T-helper 9 cell (primary cell): ENCODE measurements around the gene ZNRD2.
A peak's percentile ranks its signal among the peaks of the same experiment; 100 is the strongest.

Experiments used
- DNase-seq: peaks from one replicate; pipeline ENCODE4 v3.0.0-alpha.2; 2020

Gene ZNRD2

DNA sequence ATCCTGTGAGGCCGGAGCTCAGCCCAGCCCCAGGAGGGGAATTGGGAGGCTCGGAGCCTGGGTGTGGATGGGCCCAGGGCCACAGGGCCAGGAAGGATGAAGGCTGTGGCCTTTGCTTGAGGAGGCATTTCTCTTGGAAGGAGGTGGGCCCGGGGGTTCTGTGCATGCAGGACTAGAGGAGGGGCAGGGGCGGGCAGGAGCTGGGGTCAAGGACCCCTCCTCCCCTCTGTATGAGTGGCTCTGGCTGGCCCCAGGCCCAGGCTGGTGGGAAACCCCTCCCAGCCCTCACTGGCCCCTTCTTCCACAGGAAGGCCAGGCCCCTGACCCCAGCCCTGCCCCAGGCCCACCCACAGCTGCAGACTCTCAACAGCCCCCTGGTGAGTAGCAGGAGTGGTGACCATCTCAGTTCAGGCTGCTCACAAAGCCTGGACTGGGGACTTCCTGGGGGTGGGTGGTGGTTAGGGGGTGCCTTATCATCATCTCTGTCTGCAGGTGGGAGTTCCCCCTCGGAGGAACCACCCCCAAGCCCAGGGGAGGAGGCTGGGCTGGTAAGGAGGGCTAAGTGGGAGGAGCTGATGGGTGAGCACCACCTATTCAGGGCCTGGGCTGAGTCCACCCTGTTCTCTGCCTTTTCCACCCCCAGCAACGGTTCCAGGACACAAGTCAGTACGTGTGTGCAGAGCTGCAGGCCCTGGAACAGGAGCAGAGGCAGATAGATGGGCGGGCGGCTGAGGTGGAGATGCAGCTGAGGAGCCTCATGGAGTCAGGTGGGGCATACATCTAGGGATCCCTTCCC lies 19.4 kb downstream of the ZNRD2 start:
- DNase-seq: no peak

DNA sequence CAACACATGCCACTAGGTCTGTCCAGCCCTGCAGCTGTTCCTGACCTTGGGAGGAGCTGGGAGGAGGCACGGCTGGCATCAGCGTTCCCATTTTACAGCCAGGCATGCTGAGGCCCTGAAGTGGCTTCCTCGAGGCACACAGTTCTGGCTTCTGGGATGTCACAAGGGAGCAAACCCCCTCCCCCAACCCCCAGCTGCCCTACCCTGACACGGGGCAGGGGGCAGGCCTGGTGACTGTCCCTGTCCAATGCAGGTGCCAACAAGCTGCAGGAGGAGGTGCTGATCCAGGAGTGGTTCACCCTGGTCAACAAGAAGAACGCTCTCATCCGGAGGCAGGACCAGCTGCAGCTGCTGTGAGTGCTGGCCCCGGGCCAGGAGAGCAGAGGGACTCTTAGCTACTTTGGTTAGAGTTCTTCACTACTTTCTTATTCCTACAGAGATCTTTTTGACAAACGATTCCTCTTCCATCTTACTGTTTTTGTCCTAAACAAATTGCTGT lies 20.0 kb downstream of the ZNRD2 start:
- DNase-seq: no peak

DNA sequence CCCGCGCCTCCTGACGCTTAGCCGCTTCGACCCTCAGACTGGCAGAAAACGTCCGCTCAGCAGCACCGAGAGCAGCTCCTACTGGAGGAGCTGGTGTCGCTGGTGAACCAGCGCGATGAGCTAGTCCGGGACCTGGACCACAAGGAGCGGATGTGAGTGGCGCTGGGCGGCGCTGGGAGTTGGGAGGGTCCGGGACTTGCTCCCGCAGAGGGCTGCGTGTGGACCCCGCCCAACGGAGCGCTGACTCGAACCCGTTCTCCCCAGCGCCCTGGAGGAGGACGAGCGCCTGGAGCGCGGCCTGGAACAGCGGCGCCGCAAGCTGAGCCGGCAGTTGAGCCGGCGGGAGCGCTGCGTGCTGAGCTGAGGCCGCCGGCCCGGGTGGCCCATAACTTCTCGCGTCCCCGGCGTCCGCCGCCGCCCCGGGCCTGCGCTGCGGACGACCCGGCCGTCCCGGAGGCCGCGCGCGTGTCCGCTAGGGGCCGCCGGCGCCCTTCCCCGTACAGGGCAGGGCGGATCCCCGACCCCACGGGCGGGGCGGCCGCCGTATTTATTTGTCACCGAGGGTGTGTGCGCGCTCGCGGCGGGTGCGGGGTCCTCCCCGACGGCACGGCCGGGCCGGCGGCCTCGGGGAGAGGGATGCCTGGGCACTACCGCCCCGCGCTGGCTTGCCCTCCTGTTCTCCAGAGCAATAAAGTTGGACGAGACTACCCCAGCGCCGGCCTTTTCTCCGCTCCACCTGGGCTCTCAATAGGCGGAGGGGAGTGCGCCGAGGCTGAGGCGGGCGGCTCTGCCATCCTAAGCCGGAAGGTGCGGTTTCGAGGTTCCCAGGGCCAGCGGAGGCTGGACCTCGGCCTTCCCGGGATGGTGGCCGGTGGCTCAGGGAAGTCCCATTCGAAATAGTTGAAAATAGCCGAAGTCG lies 21.9 kb downstream of the ZNRD2 start:
- no peak for DNase-seq

DNA sequence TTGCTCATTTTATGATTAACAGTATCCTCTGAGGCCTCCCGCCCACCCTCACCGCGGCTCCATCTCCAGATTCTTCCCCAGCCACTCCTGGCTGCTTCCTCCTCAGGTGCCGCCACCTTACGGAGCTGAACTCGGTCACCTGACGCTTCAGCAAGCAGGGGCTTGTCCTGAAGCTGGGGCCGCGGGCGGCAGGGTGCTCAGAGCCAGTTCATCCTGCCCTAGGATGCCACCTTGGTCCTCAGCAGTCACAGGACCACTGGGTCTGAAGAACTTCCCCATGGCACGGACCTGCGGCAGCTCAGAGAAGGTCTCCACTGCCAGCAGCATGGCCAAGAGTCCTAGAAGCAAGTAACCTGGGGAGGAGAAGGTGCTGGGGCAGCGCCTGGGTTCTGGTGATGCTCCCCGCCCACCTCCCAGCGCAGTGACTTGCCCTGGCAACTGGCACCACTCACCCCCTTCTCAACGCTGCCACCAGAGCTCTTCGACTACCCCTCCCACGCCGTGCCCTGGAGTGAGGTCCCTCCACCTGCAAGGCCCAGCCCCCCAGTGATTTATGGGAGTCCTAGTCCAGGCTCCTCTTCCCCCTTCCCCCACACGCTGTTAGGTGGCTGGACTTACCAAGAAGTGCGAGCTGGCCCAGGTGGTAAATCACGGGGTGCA lies 22.7 kb downstream of the ZNRD2 start:
- DNase-seq: no peak

DNA sequence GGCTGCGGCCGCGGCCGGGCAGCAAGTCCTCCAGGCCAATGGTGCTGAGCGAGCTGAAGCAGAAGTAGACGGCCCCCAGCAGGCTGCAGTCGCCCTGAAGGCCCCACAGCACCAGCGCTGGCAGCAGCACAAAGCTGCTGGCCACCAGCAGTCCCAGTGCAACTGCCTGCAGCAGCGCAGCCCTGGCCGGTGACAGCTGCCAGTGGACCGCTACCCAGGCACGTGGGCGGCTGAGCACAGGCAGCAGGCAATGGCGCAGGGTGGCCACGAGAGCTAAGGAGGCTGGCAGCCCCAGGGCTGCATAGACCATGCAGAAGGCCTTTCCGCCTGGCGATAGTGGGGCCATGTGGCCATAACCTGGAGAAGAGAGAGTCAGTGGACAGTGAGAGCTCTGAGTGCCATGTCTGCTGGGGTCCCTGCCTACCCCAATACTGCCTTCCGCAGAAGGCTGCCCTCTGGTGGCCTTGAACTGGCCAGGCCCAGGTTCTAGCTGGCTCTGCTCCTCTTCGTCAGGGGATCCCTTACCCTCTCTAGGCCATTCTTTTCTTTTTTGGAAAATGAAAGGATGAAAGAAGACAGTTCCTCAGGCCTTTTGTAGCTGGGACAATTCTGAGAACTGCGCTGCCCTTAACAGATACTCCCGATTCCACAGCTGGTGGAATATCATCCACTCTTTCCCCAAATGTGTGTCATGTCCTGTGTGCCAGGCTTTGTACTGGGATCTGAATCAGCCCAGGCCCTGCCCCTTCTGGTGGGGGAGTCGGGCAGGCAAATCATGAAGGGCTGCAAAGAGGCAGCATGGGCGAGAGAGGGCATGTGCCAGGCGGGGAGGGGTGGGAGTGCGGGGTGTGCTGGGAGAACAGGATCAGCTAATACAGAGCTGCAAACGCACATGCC lies 23.5 kb downstream of the ZNRD2 start:
- DNase-seq: peak; percentile 30

DNA sequence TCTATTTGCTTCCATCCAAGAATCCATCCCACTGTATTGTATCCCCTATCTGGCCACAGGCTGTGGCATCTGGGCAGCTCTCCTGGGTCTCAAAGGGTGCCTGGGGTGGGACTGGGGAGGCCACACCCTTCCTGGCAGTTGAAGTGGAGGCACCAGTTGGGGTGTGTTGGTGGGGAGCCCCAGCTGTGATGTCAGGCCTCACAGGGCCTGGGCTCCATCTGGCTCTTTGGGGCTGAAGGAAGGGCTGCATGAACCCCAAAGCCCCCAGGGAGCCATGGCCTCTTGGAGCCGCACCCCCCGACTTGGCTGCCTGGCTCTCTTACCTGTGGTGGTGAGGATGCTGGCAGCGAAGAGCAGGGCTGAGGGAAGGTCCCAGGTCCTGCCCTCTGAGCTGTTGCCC lies 24.9 kb downstream of the ZNRD2 start:
- DNase-seq: no peak

DNA sequence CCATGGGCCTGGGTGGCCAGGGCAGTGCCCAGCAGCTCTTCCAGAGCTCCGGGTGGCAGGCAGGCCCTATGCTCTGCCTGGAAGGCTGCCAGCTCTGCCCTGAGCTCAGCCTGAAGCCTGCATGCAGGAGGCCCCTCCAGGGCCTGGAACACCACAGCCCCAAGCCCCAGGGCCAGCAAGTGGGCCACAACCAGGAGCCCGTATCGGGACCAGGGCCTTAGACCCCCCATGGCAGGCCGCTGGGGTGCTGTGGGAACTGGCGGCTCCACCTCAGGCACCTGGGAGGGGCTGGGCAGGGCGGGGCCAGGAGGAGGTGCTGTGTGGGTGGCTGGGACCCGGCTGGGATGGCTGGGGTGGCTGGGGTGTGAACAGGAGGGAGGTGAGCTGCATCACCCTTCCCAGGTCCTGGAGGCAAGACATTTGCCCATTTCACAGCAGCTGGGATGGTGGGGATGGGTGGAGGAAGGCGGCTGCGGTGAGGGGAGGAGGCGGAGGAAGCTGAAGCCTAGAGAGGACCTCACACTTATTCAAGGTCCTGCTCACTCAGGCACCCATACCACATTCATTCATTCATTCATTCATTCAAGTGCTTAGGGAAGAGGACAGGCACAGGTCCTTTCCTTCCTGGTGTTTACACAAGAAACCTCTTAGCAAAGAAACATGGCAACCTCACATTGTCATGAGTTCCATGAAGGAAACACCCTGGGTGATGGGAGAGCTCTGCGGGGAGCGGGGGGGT lies 25.4 kb downstream of the ZNRD2 start, which contains the start of gene KCNK7:
TSS of gene KCNK7 (minus strand) at position 258 of the 739 bp plus-strand sequence. CDS start at position 230, 28 bp downstream.
- no peak for DNase-seq

DNA sequence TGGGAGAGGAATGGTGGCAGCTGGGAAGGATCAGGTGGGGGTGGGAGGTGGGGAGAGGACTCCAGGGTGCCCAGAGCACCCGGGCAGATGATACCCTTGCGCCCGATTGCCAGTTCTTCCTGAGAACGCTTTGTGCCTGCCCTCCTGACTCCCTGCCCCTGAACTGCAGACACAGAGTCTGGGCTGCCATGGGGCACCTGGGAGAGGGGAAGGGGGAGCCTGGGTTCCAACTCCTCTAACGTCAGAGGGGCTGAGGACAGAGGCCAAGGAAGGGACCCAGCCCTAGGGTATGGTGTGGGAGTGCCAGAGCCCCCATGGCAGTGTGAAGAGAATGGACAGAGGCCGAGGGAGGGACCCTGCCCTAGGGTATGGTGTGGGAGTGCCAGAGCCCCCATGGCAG lies 26.2 kb downstream of the ZNRD2 start:
- no peak for DNase-seq

DNA sequence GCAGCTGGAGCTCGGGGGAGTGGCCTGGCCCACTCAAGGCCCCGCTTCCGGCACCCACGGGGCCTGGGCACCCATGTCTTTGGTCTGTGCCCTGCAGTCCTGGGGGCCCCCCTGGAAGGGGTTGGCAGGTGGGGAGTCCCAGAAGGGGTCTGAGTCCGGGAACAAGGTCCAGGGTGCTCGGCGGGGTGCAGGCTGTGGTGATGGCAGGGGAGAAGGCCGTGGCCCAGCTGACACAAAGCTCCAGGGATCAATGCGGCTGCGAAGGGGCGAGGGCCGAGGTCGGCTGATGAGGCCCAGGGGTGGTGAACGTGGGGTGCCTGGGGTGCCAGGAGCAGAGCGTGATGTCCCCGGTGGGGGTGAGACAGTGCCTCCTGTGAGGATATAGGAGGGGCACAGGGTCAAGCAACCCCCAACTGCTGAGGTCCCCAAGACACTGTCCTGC lies 28.0 kb downstream of the ZNRD2 start:
- DNase-seq: no peak

DNA sequence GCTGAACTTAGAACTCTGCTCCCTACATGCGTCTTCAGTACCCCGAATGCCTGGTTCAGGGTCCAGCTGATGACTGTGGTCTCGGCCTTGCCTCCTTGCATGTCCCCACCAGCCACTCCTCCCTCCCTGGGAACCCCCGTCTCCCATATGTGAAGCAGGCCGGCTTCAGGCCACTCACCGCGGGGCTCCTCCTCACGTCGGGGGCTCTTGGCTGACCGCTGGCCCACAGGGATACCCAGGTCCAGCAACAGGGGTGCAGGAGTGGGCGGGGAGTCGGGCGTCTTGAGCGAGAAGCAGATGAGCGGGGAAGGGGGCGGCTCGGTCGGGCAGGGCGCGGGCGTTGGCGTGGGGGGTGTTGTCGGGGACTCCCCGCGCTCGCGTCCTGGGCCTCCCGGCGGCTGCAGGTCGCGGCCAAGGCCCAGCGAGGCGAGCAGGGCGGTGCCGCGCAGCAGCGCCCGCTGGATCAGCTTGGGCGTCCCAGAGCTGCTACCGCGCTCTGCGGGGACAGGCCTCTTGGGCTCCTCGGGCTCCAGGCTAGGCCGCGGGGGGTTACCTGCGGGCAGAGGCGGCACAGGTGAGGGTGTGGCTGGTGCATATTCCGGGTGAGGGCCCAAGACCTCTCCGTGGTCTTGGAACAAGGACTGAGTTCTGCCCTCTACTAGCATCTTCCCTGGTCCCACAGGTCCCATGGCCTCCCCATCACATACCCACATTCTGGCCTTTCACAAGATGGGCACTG lies 29.1 kb downstream of the ZNRD2 start:
- DNase-seq: no peak

DNA sequence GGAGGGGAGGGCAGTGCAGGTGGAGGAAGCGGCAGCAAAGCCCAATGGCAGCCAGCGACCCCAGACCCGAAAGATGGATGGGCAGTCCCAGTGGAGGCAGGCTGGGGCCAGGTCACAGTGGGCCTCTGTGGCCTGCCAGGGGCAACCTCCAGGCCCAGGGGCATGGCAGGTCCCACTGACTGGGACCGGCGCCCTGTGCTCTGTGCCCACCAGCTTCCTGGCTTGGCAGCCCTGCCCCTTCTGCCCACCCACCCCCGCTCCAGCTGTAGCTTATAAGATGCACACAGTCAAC lies 29.6 kb downstream of the ZNRD2 start:
- no peak for DNase-seq

DNA sequence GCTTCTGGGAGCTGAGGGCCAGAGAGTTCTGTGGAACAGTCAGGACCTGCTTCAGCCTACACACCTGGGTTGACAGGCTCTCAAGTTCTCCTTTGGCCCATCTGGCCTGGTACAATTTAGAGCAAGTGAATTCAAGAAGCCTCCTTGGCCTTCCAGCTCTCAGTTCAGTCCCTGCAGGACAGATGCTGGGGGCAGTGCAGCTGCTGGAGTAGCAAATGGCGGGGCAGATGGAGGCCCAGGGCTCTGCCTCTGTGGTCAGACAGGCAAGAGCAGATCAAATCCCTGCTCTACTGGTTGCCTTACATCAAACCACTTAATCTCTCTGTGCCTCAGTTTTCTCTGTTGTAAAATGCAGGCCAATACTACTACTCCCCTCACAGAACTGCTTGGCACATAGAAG lies 34.0 kb downstream of the ZNRD2 start:
- no peak for DNase-seq

DNA sequence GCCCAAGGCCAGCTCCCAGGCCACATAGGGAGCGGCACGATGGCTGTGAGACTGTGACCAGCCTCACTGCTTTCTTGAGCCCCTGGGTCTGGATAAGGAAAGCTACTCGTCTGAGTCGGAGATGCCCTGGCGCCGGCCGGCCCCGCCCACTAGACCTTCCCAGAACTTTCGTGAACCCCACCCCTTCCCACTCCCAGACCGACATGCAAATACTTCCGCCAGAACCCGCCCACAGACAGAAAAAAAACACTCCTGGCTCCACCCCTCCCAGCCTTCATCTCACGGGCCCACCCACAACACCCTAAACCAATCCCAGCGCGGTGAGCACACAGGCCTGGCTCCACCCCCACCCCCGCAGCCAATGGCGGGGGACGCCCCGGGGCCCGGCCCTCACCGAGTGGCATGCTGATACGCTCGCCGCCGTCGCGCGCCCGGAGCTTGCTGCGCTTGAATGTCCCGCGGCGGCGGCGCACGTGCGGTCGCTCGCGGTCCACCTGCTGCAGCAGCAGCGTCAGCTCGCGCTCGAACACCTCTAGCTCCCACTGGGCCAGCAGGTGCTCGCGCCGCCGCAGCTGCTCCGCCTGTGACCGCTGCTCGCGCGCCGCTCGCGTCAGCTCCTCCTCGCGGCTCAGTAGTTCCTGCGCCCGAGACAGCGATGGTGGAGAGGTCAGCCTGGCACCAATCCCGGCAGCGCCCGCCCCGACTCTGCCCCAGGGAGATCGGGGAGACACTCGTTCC lies 36.8 kb downstream of the ZNRD2 start:
- DNase-seq: no peak

DNA sequence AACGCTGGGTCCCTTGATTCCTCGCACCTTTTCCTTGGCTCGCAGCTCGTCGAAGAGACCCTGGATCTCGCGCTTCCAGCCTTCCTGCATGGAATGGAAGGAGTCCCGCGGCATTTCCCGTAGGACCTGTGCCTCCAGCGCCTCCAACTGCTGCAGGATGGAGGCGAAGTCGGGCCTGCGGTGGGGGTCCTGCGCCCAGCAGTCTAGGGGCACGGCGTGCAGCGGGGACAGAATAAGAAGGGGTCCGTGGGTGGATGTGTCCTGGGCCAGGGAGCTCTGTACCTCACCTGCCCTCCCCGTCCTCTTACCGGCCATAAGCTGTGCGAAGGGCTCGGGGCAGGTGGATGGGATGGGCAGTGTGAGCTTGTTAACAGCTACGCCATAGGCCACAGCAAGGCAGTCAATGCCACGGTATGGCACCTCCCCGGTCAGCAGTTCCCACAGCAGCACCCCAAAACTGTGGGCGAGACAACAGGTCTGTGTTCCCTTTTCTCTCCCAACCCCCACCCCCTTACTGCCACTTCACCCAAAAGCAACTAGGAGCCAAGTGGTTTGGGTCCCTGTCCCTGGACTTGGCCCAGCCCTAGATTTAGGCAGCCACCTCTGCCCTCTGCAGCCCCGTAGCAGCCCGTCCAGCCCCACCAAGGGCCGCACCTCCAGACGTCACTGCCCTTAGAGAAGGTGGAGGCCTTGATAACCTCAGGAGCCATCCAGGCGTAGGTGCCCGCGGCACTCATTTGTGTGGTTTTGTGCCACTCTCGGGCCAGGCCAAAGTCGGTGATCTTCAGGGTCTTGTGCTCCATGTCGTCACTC lies 37.5 kb downstream of the ZNRD2 start:
- DNase-seq: no peak

DNA sequence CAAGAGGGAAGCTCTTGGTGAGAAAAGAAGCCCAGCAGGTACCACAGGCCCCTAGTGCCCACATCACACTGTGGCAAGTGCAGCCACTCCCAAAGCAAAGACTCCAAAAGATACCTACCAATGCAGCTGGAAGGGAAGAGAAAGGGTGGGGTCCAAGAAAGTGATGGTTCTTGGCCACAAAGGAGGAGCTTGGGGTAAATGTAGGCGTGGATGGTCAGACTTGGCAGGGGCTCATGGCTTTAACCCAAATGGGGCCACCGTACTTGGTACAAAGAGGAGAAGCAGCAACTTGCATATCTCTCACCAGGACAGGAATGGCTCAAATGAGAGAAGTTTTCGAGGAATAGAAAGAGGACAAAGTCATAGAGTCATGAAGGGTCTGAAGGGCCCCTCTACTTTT lies 39.0 kb downstream of the ZNRD2 start:
- DNase-seq: no peak

DNA sequence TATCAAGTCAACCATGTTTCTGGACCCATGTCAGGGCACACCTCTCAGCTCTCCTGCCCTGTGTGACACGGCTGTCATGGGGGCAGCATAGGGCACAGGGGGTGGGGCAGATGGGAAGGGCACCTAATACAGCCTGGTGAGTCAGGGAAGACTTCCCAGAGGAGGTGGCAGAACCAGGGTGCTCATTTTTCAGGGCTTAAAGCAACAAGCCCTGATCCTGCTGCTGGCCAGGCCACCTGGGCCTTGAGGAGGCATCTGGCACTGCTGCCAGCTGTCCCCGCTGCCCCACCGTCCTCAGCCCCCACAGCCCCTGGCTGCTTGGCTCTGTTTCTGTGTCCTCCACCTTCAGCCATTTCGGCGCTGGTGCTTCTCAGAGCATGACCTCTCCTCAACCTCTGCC lies 39.4 kb downstream of the ZNRD2 start:
- no peak for DNase-seq

DNA sequence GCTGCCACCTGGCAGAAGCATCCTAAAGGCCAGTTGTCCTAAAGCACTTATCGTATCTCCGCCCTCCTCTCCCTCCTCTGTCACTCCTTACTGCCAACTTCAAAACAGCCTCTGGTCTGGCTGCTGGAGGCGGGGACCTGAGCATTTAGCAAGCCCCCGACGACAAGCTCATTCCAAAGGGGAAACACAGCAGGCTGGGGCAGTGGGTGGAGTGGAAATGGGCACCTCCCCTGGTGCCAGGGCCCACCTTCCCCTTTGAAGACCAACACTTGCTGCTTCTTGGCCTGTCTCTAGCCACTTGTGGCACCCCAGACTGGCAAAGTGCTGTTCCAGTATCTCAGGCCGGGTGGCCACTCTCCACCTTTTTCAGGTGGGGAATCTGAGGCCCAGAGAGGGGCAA lies 40.1 kb downstream of the ZNRD2 start:
- DNase-seq: no peak

DNA sequence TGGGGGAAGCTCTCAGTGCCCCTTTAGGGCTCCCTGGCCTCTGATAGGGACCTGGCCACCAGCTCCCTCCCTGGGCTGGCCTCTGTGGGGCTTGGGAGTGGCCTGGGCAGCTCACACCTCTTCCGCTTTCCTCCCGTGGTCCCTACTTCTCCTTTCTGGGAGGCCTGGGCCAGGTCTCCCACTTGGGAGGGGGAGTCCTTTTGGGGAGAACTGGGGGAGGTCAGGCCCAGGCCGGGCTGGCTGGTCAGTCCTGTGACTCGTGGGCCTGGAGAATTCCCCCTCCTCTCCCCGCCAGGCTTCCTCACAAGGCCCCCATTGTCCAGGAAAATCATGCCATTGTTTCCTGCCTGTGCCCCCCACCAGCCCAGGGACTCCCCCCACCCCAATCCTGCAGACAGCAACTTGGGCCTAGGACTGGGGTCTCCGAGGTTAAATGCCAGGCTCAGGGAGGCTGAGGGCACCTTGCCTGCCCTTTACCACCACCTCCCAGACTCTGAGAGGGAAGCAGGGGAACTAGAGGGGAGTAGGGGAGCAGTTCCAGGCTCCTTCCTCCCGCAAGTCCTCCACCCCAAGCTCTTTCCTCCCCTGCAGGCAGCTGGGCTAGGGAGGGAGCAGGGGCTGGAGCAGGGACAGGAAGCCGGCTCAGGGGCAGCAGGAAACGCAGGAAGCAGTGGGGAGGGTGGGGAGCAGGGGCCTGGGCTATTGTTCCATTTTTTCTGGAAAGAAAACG lies 40.9 kb downstream of the ZNRD2 start:
- DNase-seq: no peak
